ENCODE results near the gene NUDT5.

The NUDT5 gene

GRCh38 chr10:12164085-12164484 lies 31.6 kb downstream of the NUDT5 start:
- no peak for DNase-seq (ENCODE audit: low spot score)

DNA sequence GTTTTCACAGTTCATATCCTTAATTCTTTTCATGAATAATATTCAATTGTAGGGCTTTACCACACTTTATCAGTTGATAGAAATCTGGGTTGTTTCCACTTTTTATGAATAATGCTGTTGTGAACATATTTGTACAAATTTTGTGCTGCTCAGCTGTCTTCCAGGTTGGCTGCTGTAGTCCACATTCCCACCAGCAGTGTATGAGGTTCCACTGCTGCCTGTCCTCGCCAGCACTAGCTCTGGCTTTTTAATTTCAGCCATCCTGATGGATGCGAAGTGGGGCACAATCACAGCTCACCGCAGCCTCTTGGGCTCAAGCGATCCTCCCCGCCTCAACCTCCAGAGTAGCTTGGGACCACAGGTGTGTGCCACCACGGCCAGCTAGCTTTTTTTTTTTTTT lies 32.8 kb downstream of the NUDT5 start:
- no peak for DNase-seq (ENCODE audit: low spot score)

GRCh38 chr10:12160664-12161063 lies 35.0 kb downstream of the NUDT5 start:
- DNase-seq (ENCODE audit: low spot score): no peak

- DNase-seq (ENCODE audit: low spot score): no peak
Measured at GRCh38 chr10:12158111-12158510, 37.6 kb downstream of the NUDT5 start.

- DNase-seq (ENCODE audit: low spot score): no peak
Measured at GRCh38 chr10:12156367-12157123, 39.1 kb downstream of the NUDT5 start.

DNA sequence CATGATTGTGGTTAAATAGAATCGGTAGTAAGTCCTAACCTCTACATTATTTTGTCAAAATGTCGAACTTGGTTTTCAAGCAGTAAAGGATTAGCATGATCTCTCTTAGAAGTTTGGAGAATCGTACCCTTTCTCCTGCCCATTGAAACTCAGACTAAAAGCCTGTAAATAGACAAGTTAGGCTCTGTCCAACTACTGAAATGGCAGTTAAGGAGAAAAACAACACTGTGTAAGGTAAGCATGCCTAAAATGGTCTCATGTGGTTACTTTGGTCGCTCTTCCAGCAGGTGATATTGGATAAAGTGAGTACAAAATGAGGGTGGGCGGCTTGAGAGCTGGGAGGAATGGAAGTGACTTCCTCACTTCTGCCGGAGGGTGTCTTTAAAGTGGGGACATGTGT lies 41.2 kb downstream of the NUDT5 start:
- no peak for DNase-seq (ENCODE audit: low spot score)

- DNase-seq (ENCODE audit: low spot score): no peak
Measured at GRCh38 chr10:12150163-12150562, 45.5 kb downstream of the NUDT5 start.

DNA sequence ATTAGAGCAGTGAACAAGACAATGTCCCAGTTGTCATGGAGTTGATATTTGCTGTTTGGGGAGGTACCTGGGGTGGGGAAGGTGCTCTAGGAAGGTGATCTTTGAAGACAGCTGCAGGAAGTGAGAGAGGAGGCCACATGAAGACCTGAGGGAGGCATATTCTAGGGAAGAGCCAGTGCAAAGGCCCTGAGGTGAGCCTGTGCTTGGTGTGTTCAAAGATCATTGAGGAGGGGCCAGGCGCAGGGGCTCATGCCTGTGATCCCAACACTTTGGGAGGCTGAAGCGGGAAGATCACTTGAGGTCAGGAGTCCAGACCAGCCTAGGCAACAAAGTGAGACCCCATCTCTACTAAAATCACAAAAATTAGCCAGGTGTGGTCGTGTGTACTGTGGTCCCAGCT lies 51.2 kb downstream of the NUDT5 start:
- DNase-seq (ENCODE audit: low spot score): no peak

DNA sequence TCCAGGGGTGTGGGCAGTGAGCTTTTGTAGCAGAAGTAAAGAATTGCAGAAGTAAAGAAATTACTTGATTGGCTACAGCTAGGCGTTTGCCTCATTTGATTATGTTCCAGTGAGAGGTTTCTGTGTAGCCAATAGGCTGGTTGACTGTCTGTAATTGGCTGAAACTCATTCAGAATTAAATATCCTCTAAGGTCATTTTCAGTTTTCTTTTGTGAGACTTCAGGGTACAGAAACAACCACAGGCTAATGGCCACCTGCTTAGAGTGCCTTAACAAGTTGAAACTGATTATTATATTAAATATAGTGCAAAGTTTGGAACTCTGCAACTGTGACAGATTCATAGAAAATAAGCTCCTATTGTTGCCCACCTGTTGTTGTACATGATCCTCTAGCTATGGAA lies 55.7 kb downstream of the NUDT5 start:
- DNase-seq (ENCODE audit: low spot score): no peak

GRCh38 chr10:12135631-12136030 lies 60.1 kb downstream of the NUDT5 start:
- DNase-seq (ENCODE audit: low spot score): no peak

DNA sequence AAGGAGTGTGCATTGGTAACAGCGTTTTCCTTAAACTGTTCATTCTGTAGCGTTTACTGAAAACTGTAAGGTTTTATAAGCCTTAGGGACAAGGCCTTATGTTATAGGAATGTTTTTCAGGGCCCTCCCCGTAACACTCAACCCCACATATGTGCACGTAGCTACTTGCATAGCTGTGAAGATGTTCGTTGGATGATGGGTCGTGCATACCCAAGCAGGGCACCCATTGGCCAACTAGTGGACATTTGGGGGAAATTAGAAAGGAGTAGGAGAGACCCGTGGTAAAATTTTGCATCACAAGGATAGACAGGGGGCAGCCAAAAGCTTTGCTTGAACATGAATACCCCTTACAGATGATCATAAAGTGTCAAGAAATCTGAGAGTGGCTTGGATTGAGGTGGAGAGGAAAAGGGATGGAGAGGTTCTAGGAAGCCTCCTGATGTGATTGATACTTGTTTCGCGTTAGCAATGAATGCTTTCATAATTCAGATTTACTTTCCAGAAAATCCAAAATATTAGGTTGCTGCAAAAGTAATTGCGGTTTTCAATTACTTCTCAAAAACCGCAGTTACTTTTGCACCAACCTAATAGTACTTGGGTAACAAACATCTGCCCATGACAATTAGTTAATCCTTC lies 65.3 kb downstream of the NUDT5 start:
- peak; percentile 77 for DNase-seq (ENCODE audit: low spot score)

DNA sequence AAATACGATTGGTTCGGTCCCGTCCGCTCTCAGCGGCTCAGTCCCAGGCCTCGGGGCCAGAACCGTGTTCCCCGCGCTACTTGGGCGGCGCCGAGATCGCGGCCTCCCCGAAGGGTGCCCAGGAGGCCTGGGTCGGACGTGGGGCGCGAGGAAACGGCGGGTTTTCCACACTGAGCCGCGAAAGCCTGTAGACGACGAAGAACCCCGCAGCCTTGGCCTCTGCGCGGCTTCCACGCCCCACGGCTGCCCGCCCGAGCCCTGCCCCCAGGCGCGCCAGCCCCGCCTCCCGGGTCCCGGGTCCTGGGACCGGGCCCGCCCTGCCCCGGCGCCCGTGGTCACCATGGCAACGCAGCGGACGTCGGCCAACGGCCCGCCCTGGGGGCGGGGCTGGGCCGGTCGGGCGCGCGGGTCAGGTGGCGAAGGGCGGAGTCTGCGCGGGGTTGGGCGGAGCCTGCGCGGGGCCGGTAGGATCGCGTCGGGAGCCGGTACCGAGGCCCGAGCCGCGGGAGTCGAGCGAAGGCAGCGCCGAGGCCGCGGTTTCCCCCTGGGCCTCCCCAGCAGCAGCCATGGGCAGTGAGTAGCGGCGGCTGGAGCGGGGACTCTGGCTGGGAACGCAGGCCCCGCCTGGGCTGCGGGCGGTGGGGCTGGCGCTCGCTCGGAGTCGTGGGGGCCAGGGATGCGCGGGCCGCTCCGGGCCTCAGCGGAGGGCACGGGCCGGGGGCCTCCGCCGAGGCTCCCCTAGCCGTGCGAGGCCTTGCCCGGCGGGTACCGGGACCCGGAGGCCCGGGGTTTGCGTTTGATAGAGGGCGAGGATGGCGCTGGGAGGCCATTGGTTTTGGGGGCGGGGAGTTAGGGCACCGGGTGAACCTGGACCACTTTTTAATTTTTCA lies 66.2 kb downstream of the NUDT5 start, which contains the start of gene SEC61A2:
SEC61A2 (plus strand) TSS at position 456 of the 890 bp plus-strand sequence; CDS start at position 567, 111 bp downstream.
- peak; percentile 86 for DNase-seq (ENCODE audit: low spot score)

GRCh38 chr10:12121673-12122072 lies 74.0 kb downstream of the NUDT5 start:
- no peak for DNase-seq (ENCODE audit: low spot score)
